Liver (tissue), 3 donors: ENCODE results near the gene NUDT2.

Source experiments
- NR2F2 ChIP-seq: IDR thresholded peaks from 2 replicates; pipeline ENCODE4 v1.6.1; 2016; ENCODE audit warnings: antibody characterized with exemption
- RAD21 ChIP-seq, 2 donors: IDR thresholded peaks; 2 replicates each; pipeline ENCODE4 v1.6.1; 2016; ENCODE audit warnings: antibody characterized with exemption in 2 of 2, mild to moderate bottlenecking in 2 of 2
- RXRA ChIP-seq, 2 donors: IDR thresholded peaks; 2 replicates each; pipeline ENCODE4 v1.6.1; 2017 to 2018; ENCODE audit warnings: antibody characterized with exemption in 2 of 2, mild to moderate bottlenecking in 1 of 2
- SP1 ChIP-seq: IDR thresholded peaks from 2 replicates; pipeline ENCODE4 v1.6.1; 2018; ENCODE audit warnings: antibody characterized with exemption, mild to moderate bottlenecking
- TAF1 ChIP-seq: conservative IDR thresholded peaks from 2 replicates; pipeline ENCODE4 v1.6.1; 2016; ENCODE audit warnings: antibody characterized with exemption, mild to moderate bottlenecking
- YY1 ChIP-seq: IDR thresholded peaks from 2 replicates; pipeline ENCODE4 v1.6.1; 2016; ENCODE audit warnings: antibody characterized with exemption, mild to moderate bottlenecking
- TF ChIP-seq, protein P1 (sequence below): fragments of 150-350 bp; IDR thresholded peaks from 2 replicates; pipeline ENCODE4 v1.5.1; 2017; ENCODE audit warnings: improper control_type of control experiment, low read depth, low read length; ENCODE audit not compliant: missing input control
- TF ChIP-seq, protein P2 (sequence below): IDR thresholded peaks from 2 replicates; pipeline ENCODE4 v1.6.1; 2016; ENCODE audit warnings: antibody characterized with exemption, mild to moderate bottlenecking
- TF ChIP-seq, protein P3 (sequence below): IDR thresholded peaks from 2 replicates; pipeline ENCODE4 v1.6.1; 2016; ENCODE audit warnings: antibody characterized with exemption
- donor health status: healthy.
- donor health status: healthy.

GRCh38 chr9:34291023-34291422 is 38.3 kb upstream of the NUDT2 start:
- TF ChIP-seq RAD21 (IDR thresholded peaks at IDR 0.05) (no peak), SP1 (no peak), TAF1 (no peak), RXRA (IDR thresholded peaks at IDR 0.05) (no peak), YY1 (no peak), NR2F2 (no peak)
- TF ChIP-seq, protein P1, sequence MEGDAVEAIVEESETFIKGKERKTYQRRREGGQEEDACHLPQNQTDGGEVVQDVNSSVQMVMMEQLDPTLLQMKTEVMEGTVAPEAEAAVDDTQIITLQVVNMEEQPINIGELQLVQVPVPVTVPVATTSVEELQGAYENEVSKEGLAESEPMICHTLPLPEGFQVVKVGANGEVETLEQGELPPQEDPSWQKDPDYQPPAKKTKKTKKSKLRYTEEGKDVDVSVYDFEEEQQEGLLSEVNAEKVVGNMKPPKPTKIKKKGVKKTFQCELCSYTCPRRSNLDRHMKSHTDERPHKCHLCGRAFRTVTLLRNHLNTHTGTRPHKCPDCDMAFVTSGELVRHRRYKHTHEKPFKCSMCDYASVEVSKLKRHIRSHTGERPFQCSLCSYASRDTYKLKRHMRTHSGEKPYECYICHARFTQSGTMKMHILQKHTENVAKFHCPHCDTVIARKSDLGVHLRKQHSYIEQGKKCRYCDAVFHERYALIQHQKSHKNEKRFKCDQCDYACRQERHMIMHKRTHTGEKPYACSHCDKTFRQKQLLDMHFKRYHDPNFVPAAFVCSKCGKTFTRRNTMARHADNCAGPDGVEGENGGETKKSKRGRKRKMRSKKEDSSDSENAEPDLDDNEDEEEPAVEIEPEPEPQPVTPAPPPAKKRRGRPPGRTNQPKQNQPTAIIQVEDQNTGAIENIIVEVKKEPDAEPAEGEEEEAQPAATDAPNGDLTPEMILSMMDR: no peak
- TF ChIP-seq, protein P2, sequence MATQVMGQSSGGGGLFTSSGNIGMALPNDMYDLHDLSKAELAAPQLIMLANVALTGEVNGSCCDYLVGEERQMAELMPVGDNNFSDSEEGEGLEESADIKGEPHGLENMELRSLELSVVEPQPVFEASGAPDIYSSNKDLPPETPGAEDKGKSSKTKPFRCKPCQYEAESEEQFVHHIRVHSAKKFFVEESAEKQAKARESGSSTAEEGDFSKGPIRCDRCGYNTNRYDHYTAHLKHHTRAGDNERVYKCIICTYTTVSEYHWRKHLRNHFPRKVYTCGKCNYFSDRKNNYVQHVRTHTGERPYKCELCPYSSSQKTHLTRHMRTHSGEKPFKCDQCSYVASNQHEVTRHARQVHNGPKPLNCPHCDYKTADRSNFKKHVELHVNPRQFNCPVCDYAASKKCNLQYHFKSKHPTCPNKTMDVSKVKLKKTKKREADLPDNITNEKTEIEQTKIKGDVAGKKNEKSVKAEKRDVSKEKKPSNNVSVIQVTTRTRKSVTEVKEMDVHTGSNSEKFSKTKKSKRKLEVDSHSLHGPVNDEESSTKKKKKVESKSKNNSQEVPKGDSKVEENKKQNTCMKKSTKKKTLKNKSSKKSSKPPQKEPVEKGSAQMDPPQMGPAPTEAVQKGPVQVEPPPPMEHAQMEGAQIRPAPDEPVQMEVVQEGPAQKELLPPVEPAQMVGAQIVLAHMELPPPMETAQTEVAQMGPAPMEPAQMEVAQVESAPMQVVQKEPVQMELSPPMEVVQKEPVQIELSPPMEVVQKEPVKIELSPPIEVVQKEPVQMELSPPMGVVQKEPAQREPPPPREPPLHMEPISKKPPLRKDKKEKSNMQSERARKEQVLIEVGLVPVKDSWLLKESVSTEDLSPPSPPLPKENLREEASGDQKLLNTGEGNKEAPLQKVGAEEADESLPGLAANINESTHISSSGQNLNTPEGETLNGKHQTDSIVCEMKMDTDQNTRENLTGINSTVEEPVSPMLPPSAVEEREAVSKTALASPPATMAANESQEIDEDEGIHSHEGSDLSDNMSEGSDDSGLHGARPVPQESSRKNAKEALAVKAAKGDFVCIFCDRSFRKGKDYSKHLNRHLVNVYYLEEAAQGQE: no peak
- TF ChIP-seq, protein P3, sequence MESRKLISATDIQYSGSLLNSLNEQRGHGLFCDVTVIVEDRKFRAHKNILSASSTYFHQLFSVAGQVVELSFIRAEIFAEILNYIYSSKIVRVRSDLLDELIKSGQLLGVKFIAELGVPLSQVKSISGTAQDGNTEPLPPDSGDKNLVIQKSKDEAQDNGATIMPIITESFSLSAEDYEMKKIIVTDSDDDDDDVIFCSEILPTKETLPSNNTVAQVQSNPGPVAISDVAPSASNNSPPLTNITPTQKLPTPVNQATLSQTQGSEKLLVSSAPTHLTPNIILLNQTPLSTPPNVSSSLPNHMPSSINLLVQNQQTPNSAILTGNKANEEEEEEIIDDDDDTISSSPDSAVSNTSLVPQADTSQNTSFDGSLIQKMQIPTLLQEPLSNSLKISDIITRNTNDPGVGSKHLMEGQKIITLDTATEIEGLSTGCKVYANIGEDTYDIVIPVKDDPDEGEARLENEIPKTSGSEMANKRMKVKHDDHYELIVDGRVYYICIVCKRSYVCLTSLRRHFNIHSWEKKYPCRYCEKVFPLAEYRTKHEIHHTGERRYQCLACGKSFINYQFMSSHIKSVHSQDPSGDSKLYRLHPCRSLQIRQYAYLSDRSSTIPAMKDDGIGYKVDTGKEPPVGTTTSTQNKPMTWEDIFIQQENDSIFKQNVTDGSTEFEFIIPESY: no peak
